ENCODE measurements around the gene CAMK4. TPM values are rescaled to one million over a fixed set of nuclear protein-coding genes. Genes with fewer than 3 reads are reported as not detected.

The CAMK4 gene
- total and polyA plus RNA-seq, 2 experiments from 2014 or later: 4.2 to 7.3 TPM

- no peak for TF ChIP-seq CTCF (conservative IDR thresholded peaks at IDR 0.05; ENCODE audit: low read depth in 2 of 2)
- no peak for TF ChIP-seq ZNF114 (CRISPR knock-in tag; IDR thresholded peaks at IDR 0.05)
- no peak for TF ChIP-seq JUNB (IDR thresholded peaks at IDR 0.05; ENCODE audit: unreplicated experiment)
- no peak for TF ChIP-seq EZH2phosphoT487 (IDR thresholded peaks at IDR 0.05; ENCODE audit: unreplicated experiment)
- TF ChIP-seq REST (IDR thresholded peaks at IDR 0.05; ENCODE audit: unreplicated experiment): no peak
Measured at GRCh38 chr5:111221139-111221538, 3.0 kb upstream of the CAMK4 start (continued).

- Histone ChIP-seq H3K4me3 (peak overlapping the region; percentile 89), H3K27ac (ENCODE audit: low read depth) (no peak overlapping the region), H3K4me2 (peak overlapping the region; percentile 81), H4K20me1 (replicated peaks; ENCODE audit: insufficient read depth) (no peaks in the 10 kb centered on the region), H3K27me3 (ENCODE audit: insufficient read depth) (peaks cover 31% of the 10 kb centered on the region), H3F3A (replicated peaks; ENCODE audit: low read depth) (no peaks in the 10 kb centered on the region), H3K79me2 (replicated peaks; ENCODE audit: insufficient read depth) (no peaks in the 10 kb centered on the region), H2AFZ (peak overlapping the region; percentile 98), H3K36me3 (ENCODE audit: insufficient read depth) (no peaks in the 10 kb centered on the region), H3K4me1 (ENCODE audit: insufficient read depth) (peaks cover 24% of the 10 kb centered on the region), H3K9me2 (ENCODE audit: insufficient read depth) (no peaks in the 10 kb centered on the region)
- Mint-ChIP-seq H3K9me3 (no peaks in the 10 kb centered on the region), H3K36me3 (ENCODE audit: low read depth) (no peaks in the 10 kb centered on the region; the same call in 2 of the 3 replicates), H3K4me1 (peaks cover 42% of the 10 kb centered on the region), H3K27ac (no peak overlapping the region), H3K4me3 (peak overlapping the region; percentile 76), H3K27me3 (ENCODE audit: insufficient read depth, low read depth, poor library complexity) (peaks cover 10% of the 10 kb centered on the region)
- DNase-seq (ENCODE audit: low spot score): no peak
- no peak for ATAC-seq
- no peak for TF ChIP-seq ZNF462 (CRISPR knock-in tag; IDR thresholded peaks at IDR 0.05)
- no peak for TF ChIP-seq CTCF (conservative IDR thresholded peaks at IDR 0.05; ENCODE audit: low read depth in 2 of 2)
- TF ChIP-seq STAT1 (IDR thresholded peaks at IDR 0.05; ENCODE audit: unreplicated experiment): no peak
- no peak for TF ChIP-seq ETS1 (IDR thresholded peaks at IDR 0.05)
- no peak for TF ChIP-seq CREB1 (CRISPR knock-in tag; IDR thresholded peaks at IDR 0.05; ENCODE audit: low read depth)
- TF ChIP-seq EZH2phosphoT487 (IDR thresholded peaks at IDR 0.05; ENCODE audit: unreplicated experiment): no peak
Measured at GRCh38 chr5:111223101-111223786, 940 bp upstream of the CAMK4 start.
